SU-DHL-6 (cell line): Measurements from ENCODE around the gene RGS7.

Source experiments
- H2AFZ ChIP-seq: fragments of 200-600 bp; sonication (generic); 2 replicates; pipeline ENCODE4 v1.6.1; 2014; ENCODE audit warnings: low read depth, mild to moderate bottlenecking, moderate library complexity, mixed read lengths, antibody characterized with exemption, low read length; ENCODE audit not compliant: severe bottlenecking
- H3F3A ChIP-seq: fragments of 200-600 bp; shearing (Covaris generic); 2 replicates; pipeline ENCODE4 v1.6.0; 2016; ENCODE audit warnings: antibody characterized with exemption, mild to moderate bottlenecking; ENCODE audit not compliant: insufficient read depth
- H3K27ac ChIP-seq: fragments of 200-600 bp; sonication (generic); 2 replicates; pipeline ENCODE4 v1.5.1; 2016; ENCODE audit warnings: low read depth, mild to moderate bottlenecking, low read length, moderate library complexity, mixed read lengths
- H3K27me3 ChIP-seq: fragments of 200-600 bp; sonication (generic), shearing (Covaris generic); 2 replicates; pipeline ENCODE4 v1.6.0; 2014; ENCODE audit warnings: mild to moderate bottlenecking, low read length
- H3K36me3 ChIP-seq: fragments of 200-600 bp; sonication (generic); 2 replicates; pipeline ENCODE4 v1.6.1; 2014; ENCODE audit warnings: mild to moderate bottlenecking, low read length, mixed read lengths
- H3K4me2 ChIP-seq: fragments of 300-600, 200-600 bp; shearing (Covaris generic), sonication (generic); 2 replicates; pipeline ENCODE4 v1.6.0; 2014; ENCODE audit warnings: low read length, low read depth, mild to moderate bottlenecking; ENCODE audit not compliant: poor library complexity, severe bottlenecking
- H3K4me3 ChIP-seq: fragments of 200-600 bp; sonication (generic); 2 replicates; pipeline ENCODE4 v1.5.1; 2014; ENCODE audit warnings: antibody characterized with exemption, low read length, mild to moderate bottlenecking, mixed read lengths; ENCODE audit not compliant: insufficient read depth, poor library complexity, severe bottlenecking
- H3K79me2 ChIP-seq: fragments of 200-600 bp; sonication (generic); 2 replicates; pipeline ENCODE4 v1.6.1; 2014; ENCODE audit warnings: mild to moderate bottlenecking, low read length, moderate library complexity; ENCODE audit not compliant: insufficient read depth
- H3K9ac ChIP-seq: fragments of 200-600 bp; sonication (generic); 2 replicates; pipeline ENCODE4 v1.7.0; 2014; ENCODE audit warnings: mild to moderate bottlenecking, low read length
- H3K9me2 ChIP-seq: fragments of 200-600 bp; sonication (generic); replicated peaks from 2 replicates; pipeline ENCODE4 v1.6.1; 2014; ENCODE audit warnings: low read length; ENCODE audit not compliant: insufficient read depth
- H3K9me3 ChIP-seq: fragments of 200-600 bp; sonication (generic); 2 replicates; pipeline ENCODE4 v1.6.1; 2014; ENCODE audit warnings: low read length, mixed read lengths; ENCODE audit not compliant: insufficient read depth
- H4K20me1 ChIP-seq: fragments of 200-600 bp; sonication (generic); 2 replicates; pipeline ENCODE4 v1.6.1; 2014; ENCODE audit warnings: low read depth, mild to moderate bottlenecking, antibody characterized with exemption, low read length, moderate library complexity, mixed read lengths
- CTCF ChIP-seq: fragments of 200-600 bp; sonication (generic); IDR thresholded peaks from one replicate; pipeline ENCODE4 v1.5.1; 2017; ENCODE audit warnings: antibody characterized with exemption, mild to moderate bottlenecking, low read length, moderate library complexity; ENCODE audit not compliant: insufficient read depth, poor library complexity, severe bottlenecking
- EZH2phosphoT487 ChIP-seq: fragments of 200-600 bp; sonication (generic), shearing (Covaris generic); conservative IDR thresholded peaks from 2 replicates; pipeline ENCODE4 v1.6.1; 2018; ENCODE audit warnings: mild to moderate bottlenecking, antibody characterized with exemption, low read length, moderate library complexity, mixed read lengths

The RGS7 gene

GRCh38 chr1:240928265-240928664 is 428.7 kb downstream of the RGS7 start:
- TF ChIP-seq EZH2phosphoT487 (no peak), CTCF (no peak)
- Histone ChIP-seq H2AFZ (no peak overlapping the region), H3F3A (no peaks in the 10 kb centered on the region), H3K4me3 (no peak overlapping the region), H3K79me2 (no peaks in the 10 kb centered on the region), H3K9ac (no peak overlapping the region), H3K27me3 (no peaks in the 10 kb centered on the region), H3K4me2 (no peak overlapping the region), H3K36me3 (no peaks in the 10 kb centered on the region), H3K27ac (no peak overlapping the region), H3K9me3 (no peaks in the 10 kb centered on the region), H4K20me1 (no peaks in the 10 kb centered on the region), H3K9me2 (no peaks in the 10 kb centered on the region)

- TF ChIP-seq CTCF (no peak), EZH2phosphoT487 (no peak)
- no peaks in the 10 kb centered on the region for H3F3A ChIP-seq
- H2AFZ ChIP-seq, result no peak overlapping the region
- no peaks in the 10 kb centered on the region for H4K20me1 ChIP-seq
- no peaks in the 10 kb centered on the region for H3K79me2 ChIP-seq
- H3K27ac ChIP-seq, result no peak overlapping the region
- H3K36me3 ChIP-seq, result no peaks in the 10 kb centered on the region
- H3K4me2 ChIP-seq, result no peak overlapping the region
- H3K9me3 ChIP-seq, result no peaks in the 10 kb centered on the region
- H3K9me2 ChIP-seq, result no peaks in the 10 kb centered on the region
- no peak overlapping the region for H3K4me3 ChIP-seq
- no peaks in the 10 kb centered on the region for H3K27me3 ChIP-seq
- no peak overlapping the region for H3K9ac ChIP-seq
Measured at GRCh38 chr1:240927821-240928220, 429.2 kb downstream of the RGS7 start.

DNA sequence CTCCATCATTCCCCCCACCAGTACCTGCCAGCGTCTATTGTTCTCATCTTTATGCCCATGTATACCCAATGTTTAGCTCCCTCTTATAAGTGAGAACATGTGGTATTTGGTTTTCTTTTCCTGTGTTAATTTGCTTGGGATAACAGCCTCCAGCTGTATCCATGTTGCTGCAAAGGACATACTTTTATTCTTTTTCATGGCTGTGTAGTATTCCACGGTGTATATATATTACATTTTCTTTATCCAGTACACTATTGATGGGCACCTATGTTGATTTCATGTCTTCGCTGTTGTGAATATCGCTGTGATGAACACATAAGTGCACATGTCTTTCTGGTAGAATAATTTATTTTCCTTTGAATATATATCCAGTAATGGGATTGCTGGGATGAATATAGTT is 431.7 kb downstream of the RGS7 start:
- H3K27me3 ChIP-seq, result no peaks in the 10 kb centered on the region
- no peaks in the 10 kb centered on the region for H3F3A ChIP-seq
- H3K4me3 ChIP-seq, result no peak overlapping the region
- H4K20me1 ChIP-seq, result no peaks in the 10 kb centered on the region
- no peaks in the 10 kb centered on the region for H3K36me3 ChIP-seq
- no peaks in the 10 kb centered on the region for H3K9me3 ChIP-seq
- no peak overlapping the region for H3K9ac ChIP-seq
- H3K27ac ChIP-seq, result no peak overlapping the region
- H3K79me2 ChIP-seq, result no peaks in the 10 kb centered on the region
- TF ChIP-seq EZH2phosphoT487, result no peak
- TF ChIP-seq CTCF, result no peak
- no peak overlapping the region for H2AFZ ChIP-seq
- no peaks in the 10 kb centered on the region for H3K9me2 ChIP-seq
- H3K4me2 ChIP-seq, result no peak overlapping the region

- TF ChIP-seq EZH2phosphoT487 (no peak), CTCF (no peak)
- no peak overlapping the region for H3K4me2 ChIP-seq
- H3F3A ChIP-seq, result no peaks in the 10 kb centered on the region
- no peaks in the 10 kb centered on the region for H3K27me3 ChIP-seq
- H3K9ac ChIP-seq, result no peak overlapping the region
- no peaks in the 10 kb centered on the region for H3K9me2 ChIP-seq
- H3K36me3 ChIP-seq, result no peaks in the 10 kb centered on the region
- no peaks in the 10 kb centered on the region for H4K20me1 ChIP-seq
- H3K4me3 ChIP-seq, result no peak overlapping the region
- H3K79me2 ChIP-seq, result no peaks in the 10 kb centered on the region
- H2AFZ ChIP-seq, result no peak overlapping the region
- no peaks in the 10 kb centered on the region for H3K9me3 ChIP-seq
- H3K27ac ChIP-seq, result no peak overlapping the region
Measured at GRCh38 chr1:240917976-240918375, 439.0 kb downstream of the RGS7 start.
